ENCODE data around the gene LRRC2. TPM values are rescaled to one million over a fixed set of nuclear protein-coding genes. Genes with fewer than 3 reads are reported as not detected.

Gene LRRC2
- total RNA-seq, 1 donor from 2014 or later, result not detected

GRCh38 chr3:46586738-46587246 lies 20.7 kb upstream of the LRRC2 start:
- no peaks in the 10 kb centered on the region for H3K36me3 Mint-ChIP-seq
- peaks cover 8% of the 10 kb centered on the region for H3K9me3 Mint-ChIP-seq
- no peaks in the 10 kb centered on the region for H3K79me2 ChIP-seq (ENCODE audit: low read depth)
- H3K27ac Mint-ChIP-seq, result no peak overlapping the region
- TF ChIP-seq EZH2 (IDR thresholded peaks at IDR 0.05) (no peak), CTCF (IDR thresholded peaks at IDR 0.05) (no peak), EZH2phosphoT487 (IDR thresholded peaks at IDR 0.05) (no peak)
- H3K4me1 ChIP-seq, result no peaks in the 10 kb centered on the region
- no peaks in the 10 kb centered on the region for H3F3A ChIP-seq (ENCODE audit: low read depth)
- H4K20me1 ChIP-seq (ENCODE audit: low read depth), result no peaks in the 10 kb centered on the region
- no peak overlapping the region for H3K4me3 ChIP-seq
- no peak overlapping the region for H3K4me2 ChIP-seq
- no peak for DNase-seq (ENCODE audit: low spot score)
- H2AFZ ChIP-seq (replicated peaks), result no peak overlapping the region
- peaks cover 4% of the 10 kb centered on the region for H3K27me3 Mint-ChIP-seq (ENCODE audit: insufficient read depth, low read depth)
- H3K27ac ChIP-seq, result no peak overlapping the region
- H3K9me3 ChIP-seq (ENCODE audit: low read depth), result no peaks in the 10 kb centered on the region
- no peak overlapping the region for H3K4me3 Mint-ChIP-seq
- no peaks in the 10 kb centered on the region for H3K36me3 ChIP-seq
- no peak overlapping the region for H3K9ac ChIP-seq
- H3K27me3 ChIP-seq, result peaks cover 12% of the 10 kb centered on the region
- H3K4me1 Mint-ChIP-seq, result no peaks in the 10 kb centered on the region

GRCh38 chr3:46585799-46586693 lies 19.9 kb upstream of the LRRC2 start:
- H3K9ac ChIP-seq, result no peak overlapping the region
- H3K27me3 Mint-ChIP-seq (ENCODE audit: insufficient read depth, low read depth), result peaks cover 7% of the 10 kb centered on the region
- H3K4me3 Mint-ChIP-seq, result no peak overlapping the region
- no peak overlapping the region for H2AFZ ChIP-seq (replicated peaks)
- no peaks in the 10 kb centered on the region for H3K79me2 ChIP-seq (ENCODE audit: low read depth)
- no peaks in the 10 kb centered on the region for H3K9me3 ChIP-seq (ENCODE audit: low read depth)
- no peaks in the 10 kb centered on the region for H4K20me1 ChIP-seq (ENCODE audit: low read depth)
- H3K27ac ChIP-seq, result no peak overlapping the region
- H3K36me3 ChIP-seq, result no peaks in the 10 kb centered on the region
- H3K27me3 ChIP-seq, result peaks cover 19% of the 10 kb centered on the region
- TF ChIP-seq CTCF (IDR thresholded peaks at IDR 0.05) (no peak), EZH2 (IDR thresholded peaks at IDR 0.05) (no peak), EZH2phosphoT487 (IDR thresholded peaks at IDR 0.05) (no peak)
- no peaks in the 10 kb centered on the region for H3K4me1 Mint-ChIP-seq
- no peak for DNase-seq (ENCODE audit: low spot score)
- H3K4me2 ChIP-seq, result no peak overlapping the region
- no peak overlapping the region for H3K4me3 ChIP-seq
- H3K27ac Mint-ChIP-seq, result no peak overlapping the region
- H3K36me3 Mint-ChIP-seq, result no peaks in the 10 kb centered on the region
- H3K4me1 ChIP-seq, result no peaks in the 10 kb centered on the region
- H3K9me3 Mint-ChIP-seq, result peaks cover under 1% of the 10 kb centered on the region
- H3F3A ChIP-seq (ENCODE audit: low read depth), result no peaks in the 10 kb centered on the region

- Mint-ChIP-seq H3K9me3 (no peaks in the 10 kb centered on the region), H3K4me1 (peaks cover 4% of the 10 kb centered on the region), H3K36me3 (no peaks in the 10 kb centered on the region), H3K27me3 (ENCODE audit: insufficient read depth, low read depth) (peaks cover 18% of the 10 kb centered on the region), H3K4me3 (no peak overlapping the region), H3K27ac (no peak overlapping the region)
- no peak for DNase-seq (ENCODE audit: low spot score)
- peaks cover 2% of the 10 kb centered on the region for H3K4me1 ChIP-seq
- H3K9me3 ChIP-seq (ENCODE audit: low read depth), result no peaks in the 10 kb centered on the region
- H3F3A ChIP-seq (ENCODE audit: low read depth), result no peaks in the 10 kb centered on the region
- H3K27ac ChIP-seq, result no peak overlapping the region
- TF ChIP-seq EZH2phosphoT487 (IDR thresholded peaks at IDR 0.05) (no peak), EZH2 (IDR thresholded peaks at IDR 0.05) (no peak), CTCF (IDR thresholded peaks at IDR 0.05) (no peak)
- H3K4me3 ChIP-seq, result no peak overlapping the region
- H4K20me1 ChIP-seq (ENCODE audit: low read depth), result peaks cover 9% of the 10 kb centered on the region
- no peak overlapping the region for H2AFZ ChIP-seq (replicated peaks)
- H3K27me3 ChIP-seq, result peaks cover 31% of the 10 kb centered on the region
- H3K4me2 ChIP-seq, result no peak overlapping the region
- H3K9ac ChIP-seq, result no peak overlapping the region
- no peaks in the 10 kb centered on the region for H3K36me3 ChIP-seq
- H3K79me2 ChIP-seq (ENCODE audit: low read depth), result no peaks in the 10 kb centered on the region
These were observed 18.7 kb upstream of the LRRC2 start for GRCh38 chr3:46584598-46585467.
